ENCODE results near the gene ATP9B. TPM values are rescaled to one million over a fixed set of nuclear protein-coding genes. Genes with fewer than 3 reads are reported as not detected.
"Not testable (repeated sequence)": the region's sequence is repeated elsewhere in the genome, so short reads cannot be mapped to it uniquely, and the experiment has no call there.

Gene ATP9B
- total RNA-seq, 2 experiments from 2014 or later, result 16.0 to 16.4 TPM

DNA sequence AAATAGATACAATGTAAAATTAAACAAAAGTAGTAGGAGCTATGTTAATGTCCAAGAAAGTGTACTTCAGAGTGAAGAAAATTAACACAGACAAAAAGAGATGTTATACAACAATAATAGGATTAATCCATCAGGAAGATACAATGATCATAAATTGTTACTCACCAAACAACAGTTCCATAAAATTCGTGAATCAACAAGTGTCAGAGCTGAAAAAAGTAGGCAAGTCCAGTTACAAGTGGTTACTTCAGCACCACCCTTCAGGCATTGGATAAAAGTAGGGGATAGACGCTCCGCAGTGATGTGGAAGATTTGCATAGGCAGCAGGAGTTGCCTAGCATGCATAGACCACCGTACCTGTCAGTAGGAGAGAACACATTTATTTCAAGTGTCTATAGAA, 77.8 kb downstream of the ATP9B start:
- no peak for DNase-seq
- Mint-ChIP-seq H3K9me3 (no peaks in the 10 kb centered on the region), H3K4me1 (peaks cover 2% of the 10 kb centered on the region), H3K4me3 (no peak overlapping the region), H3K27me3 (no peaks in the 10 kb centered on the region), H3K27ac (no peak overlapping the region), H3K36me3 (peaks cover 12% of the 10 kb centered on the region)

GRCh38 chr18:79151191-79151590, 82.0 kb downstream of the ATP9B start:
- Mint-ChIP-seq H3K36me3 (peaks cover 21% of the 10 kb centered on the region), H3K4me1 (no peaks in the 10 kb centered on the region), H3K27ac (no peak overlapping the region), H3K4me3 (no peak overlapping the region), H3K27me3 (no peaks in the 10 kb centered on the region), H3K9me3 (no peaks in the 10 kb centered on the region)
- DNase-seq, result no peak

GRCh38 chr18:79156327-79156726, 87.1 kb downstream of the ATP9B start:
- Mint-ChIP-seq H3K27me3 (no peaks in the 10 kb centered on the region), H3K27ac (no peak overlapping the region), H3K9me3 (no peaks in the 10 kb centered on the region), H3K4me3 (no peak overlapping the region), H3K36me3 (peaks cover 24% of the 10 kb centered on the region), H3K4me1 (no peaks in the 10 kb centered on the region)
- DNase-seq, result no peak

GRCh38 chr18:79164706-79165105, 95.5 kb downstream of the ATP9B start:
- Mint-ChIP-seq H3K4me3 (no peak overlapping the region), H3K4me1 (no peaks in the 10 kb centered on the region), H3K27ac (no peak overlapping the region), H3K27me3 (no peaks in the 10 kb centered on the region), H3K36me3 (peaks cover 9% of the 10 kb centered on the region), H3K9me3 (no peaks in the 10 kb centered on the region)
- no peak for DNase-seq

DNA sequence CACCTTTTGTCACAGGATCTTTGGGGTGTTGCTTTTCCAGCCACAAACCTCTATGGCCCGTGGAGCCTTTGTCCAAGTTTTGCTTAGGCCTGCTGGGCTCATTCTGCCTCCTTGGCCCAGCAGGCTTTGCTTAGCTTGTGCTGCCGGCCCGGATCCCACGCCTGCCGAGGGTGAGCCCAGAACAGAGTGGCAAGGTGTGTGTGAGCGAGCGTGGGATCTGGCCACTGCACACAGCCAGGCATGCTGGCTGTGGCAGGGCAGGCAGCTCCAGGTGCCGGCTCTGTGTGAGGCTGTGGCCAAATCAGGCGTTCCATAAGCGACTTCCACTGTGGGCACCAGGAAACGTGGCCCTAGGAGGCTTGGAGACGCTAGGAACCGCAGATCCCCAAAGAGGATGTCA, 97.5 kb downstream of the ATP9B start:
- H3K36me3 Mint-ChIP-seq, result peaks cover 10% of the 10 kb centered on the region
- no peaks in the 10 kb centered on the region for H3K27me3 Mint-ChIP-seq
- no peak overlapping the region for H3K27ac Mint-ChIP-seq
- DNase-seq, result no peak
- no peak overlapping the region for H3K4me3 Mint-ChIP-seq
- peaks cover 3% of the 10 kb centered on the region for H3K4me1 Mint-ChIP-seq
- H3K9me3 Mint-ChIP-seq, result no peaks in the 10 kb centered on the region

DNA sequence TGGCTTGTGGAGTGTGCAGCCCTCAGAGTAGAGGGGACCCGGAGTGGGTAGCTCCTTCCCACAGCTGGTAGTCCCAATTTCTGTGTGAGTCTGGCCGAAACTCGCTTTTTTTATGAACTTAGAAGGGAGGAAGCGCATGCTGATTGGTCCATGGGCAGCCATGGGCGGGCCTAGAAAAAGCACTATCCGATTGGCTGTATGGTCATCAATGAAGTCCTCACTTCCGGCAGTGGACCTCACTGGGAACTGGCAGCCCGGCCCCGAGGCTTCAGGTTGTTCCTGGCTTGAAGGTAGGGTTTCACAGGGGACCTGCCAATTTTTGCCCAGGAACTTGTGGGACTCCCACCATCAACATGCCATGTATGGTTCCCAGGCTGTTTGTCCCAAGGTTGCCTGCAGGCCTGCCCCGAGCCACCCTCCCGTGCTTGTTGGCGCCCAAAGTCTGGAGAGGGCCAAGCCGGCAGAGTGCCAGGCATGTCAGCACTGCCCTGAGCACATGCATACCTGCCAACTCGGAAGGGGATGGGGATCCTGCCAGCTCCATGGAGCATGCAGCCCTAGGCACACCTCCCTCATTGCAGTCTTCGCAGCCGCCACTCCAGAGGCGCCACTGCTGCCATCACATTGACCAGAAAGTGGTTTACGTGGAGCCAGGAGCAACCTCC, 98.5 kb downstream of the ATP9B start:
- peaks cover 3% of the 10 kb centered on the region for H3K4me1 Mint-ChIP-seq
- peaks cover 10% of the 10 kb centered on the region for H3K36me3 Mint-ChIP-seq
- no peak overlapping the region for H3K27ac Mint-ChIP-seq
- H3K9me3 Mint-ChIP-seq, result no peaks in the 10 kb centered on the region
- DNase-seq, result no peak
- H3K4me3 Mint-ChIP-seq, result no peak overlapping the region
- H3K27me3 Mint-ChIP-seq, result no peaks in the 10 kb centered on the region

GRCh38 chr18:79169958-79170555, 100.9 kb downstream of the ATP9B start:
- Mint-ChIP-seq H3K4me1 (peaks cover 3% of the 10 kb centered on the region), H3K4me3 (no peak overlapping the region), H3K27me3 (no peaks in the 10 kb centered on the region), H3K36me3 (peaks cover 19% of the 10 kb centered on the region), H3K9me3 (no peaks in the 10 kb centered on the region), H3K27ac (no peak overlapping the region)
- DNase-seq, result no peak

GRCh38 chr18:79172331-79172730, 103.1 kb downstream of the ATP9B start:
- H3K4me1 Mint-ChIP-seq, H3K27me3 Mint-ChIP-seq, H3K27ac Mint-ChIP-seq, H3K9me3 Mint-ChIP-seq, H3K4me3 Mint-ChIP-seq, DNase-seq: not testable (repeated sequence)
- peaks cover 12% of the 10 kb centered on the region for H3K36me3 Mint-ChIP-seq

- H3K27me3 Mint-ChIP-seq, result no peaks in the 10 kb centered on the region
- DNase-seq, result no peak
- peaks cover 18% of the 10 kb centered on the region for H3K36me3 Mint-ChIP-seq
- H3K9me3 Mint-ChIP-seq, result no peaks in the 10 kb centered on the region
- H3K4me1 Mint-ChIP-seq, result peaks cover 6% of the 10 kb centered on the region
- no peak overlapping the region for H3K4me3 Mint-ChIP-seq
- no peak overlapping the region for H3K27ac Mint-ChIP-seq
Observed at GRCh38 chr18:79173742-79174141, 104.5 kb downstream of the ATP9B start.

DNA sequence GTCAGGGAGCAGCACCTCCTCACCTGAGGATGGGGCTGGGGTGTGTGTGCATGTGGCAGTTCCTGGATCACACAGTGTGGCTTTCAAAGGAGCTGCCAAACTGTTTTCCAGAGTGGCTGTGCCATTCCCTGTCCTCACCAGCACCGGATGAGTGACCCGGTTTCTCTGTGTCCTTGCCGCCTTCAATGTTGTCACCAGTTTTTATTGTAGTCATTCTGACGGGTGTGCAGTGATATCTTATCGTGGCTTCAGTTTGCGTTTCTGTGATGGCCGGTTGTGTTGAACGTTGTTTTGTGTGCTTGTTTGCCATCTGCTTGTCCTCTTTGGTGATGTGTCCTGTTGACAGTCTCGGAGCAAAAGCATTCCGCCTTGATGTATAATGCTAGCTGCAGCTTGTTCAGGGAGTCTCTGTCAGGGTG, 108.9 kb downstream of the ATP9B start:
- H3K36me3 Mint-ChIP-seq, result peaks cover 25% of the 10 kb centered on the region
- no peaks in the 10 kb centered on the region for H3K27me3 Mint-ChIP-seq
- H3K9me3 Mint-ChIP-seq, result no peaks in the 10 kb centered on the region
- H3K27ac Mint-ChIP-seq, result no peak overlapping the region
- H3K4me1 Mint-ChIP-seq, result peaks cover 8% of the 10 kb centered on the region
- H3K4me3 Mint-ChIP-seq, result no peak overlapping the region
- no peak for DNase-seq

GRCh38 chr18:79182047-79182713, 113.0 kb downstream of the ATP9B start:
- no peak overlapping the region for H3K27ac Mint-ChIP-seq
- H3K4me1 Mint-ChIP-seq, result peaks cover 14% of the 10 kb centered on the region
- H3K27me3 Mint-ChIP-seq, result no peaks in the 10 kb centered on the region
- no peak overlapping the region for H3K4me3 Mint-ChIP-seq
- peaks cover 15% of the 10 kb centered on the region for H3K36me3 Mint-ChIP-seq
- DNase-seq, result no peak
- no peaks in the 10 kb centered on the region for H3K9me3 Mint-ChIP-seq

DNA sequence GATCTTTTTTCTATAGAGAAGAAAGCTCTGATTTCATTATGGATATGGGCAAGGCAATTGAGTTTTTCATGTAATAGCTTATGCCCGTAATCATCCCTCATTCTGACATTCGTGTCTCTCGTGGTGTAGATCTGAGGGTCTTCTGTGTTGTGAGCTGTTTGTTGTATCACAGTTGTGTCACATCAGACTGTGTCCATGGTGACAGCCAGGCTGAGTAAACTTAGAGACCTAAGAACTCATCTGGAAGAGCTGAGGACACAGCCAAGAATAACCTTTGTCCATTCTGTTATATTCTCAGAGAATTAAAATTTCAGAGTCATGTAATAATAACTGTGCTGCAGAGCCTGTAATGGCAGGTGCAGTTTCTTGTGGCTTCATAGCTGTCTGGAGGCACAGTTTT, 116.5 kb downstream of the ATP9B start:
- no peaks in the 10 kb centered on the region for H3K36me3 Mint-ChIP-seq
- no peak overlapping the region for H3K27ac Mint-ChIP-seq
- H3K27me3 Mint-ChIP-seq, result no peaks in the 10 kb centered on the region
- no peak overlapping the region for H3K4me3 Mint-ChIP-seq
- DNase-seq, result no peak
- no peaks in the 10 kb centered on the region for H3K9me3 Mint-ChIP-seq
- peaks cover 8% of the 10 kb centered on the region for H3K4me1 Mint-ChIP-seq

DNA sequence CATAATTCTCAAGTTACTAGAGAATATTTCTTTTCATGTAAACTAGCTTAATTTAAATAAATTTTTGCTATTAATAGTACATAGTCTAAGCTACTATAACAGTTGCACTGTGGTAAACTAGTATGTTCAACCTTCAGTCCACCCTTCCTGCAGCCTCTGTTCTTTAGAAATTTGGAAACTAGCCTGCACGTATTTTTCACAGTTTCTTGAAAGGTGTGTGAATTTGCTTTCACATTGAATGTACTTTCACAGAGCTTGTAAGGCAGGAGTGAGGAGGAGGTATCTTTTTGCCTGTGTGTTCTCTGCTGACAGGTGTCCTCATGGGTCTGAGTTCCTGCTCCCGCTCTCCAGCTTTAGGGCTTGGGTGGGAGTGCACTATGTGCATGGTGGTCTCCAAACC, 117.5 kb downstream of the ATP9B start:
- Mint-ChIP-seq H3K9me3 (no peaks in the 10 kb centered on the region), H3K4me1 (peaks cover 7% of the 10 kb centered on the region), H3K4me3 (no peak overlapping the region), H3K36me3 (peaks cover 6% of the 10 kb centered on the region), H3K27ac (no peak overlapping the region), H3K27me3 (no peaks in the 10 kb centered on the region)
- DNase-seq, result no peak

GRCh38 chr18:79187532-79188277, 118.5 kb downstream of the ATP9B start:
- H3K4me1 Mint-ChIP-seq, result peaks cover 9% of the 10 kb centered on the region
- H3K9me3 Mint-ChIP-seq, result no peaks in the 10 kb centered on the region
- H3K27me3 Mint-ChIP-seq, result no peaks in the 10 kb centered on the region
- DNase-seq, result no peak
- H3K27ac Mint-ChIP-seq, result no peak overlapping the region
- H3K4me3 Mint-ChIP-seq, result no peak overlapping the region
- H3K36me3 Mint-ChIP-seq, result peaks cover 8% of the 10 kb centered on the region

GRCh38 chr18:79191418-79191817, 122.2 kb downstream of the ATP9B start:
- Mint-ChIP-seq H3K4me3 (no peak overlapping the region), H3K9me3 (no peaks in the 10 kb centered on the region), H3K27ac (no peak overlapping the region)

More at GRCh38 chr18:79191418-79191817, 122.2 kb downstream of the ATP9B start:
- Mint-ChIP-seq H3K27me3 (no peaks in the 10 kb centered on the region), H3K36me3 (peaks cover 14% of the 10 kb centered on the region), H3K4me1 (peaks cover 7% of the 10 kb centered on the region)
- DNase-seq, result no peak
